IPS-NIHi7 (cell line): ENCODE results near the gene RASGRF1.

Source experiments
- DNase-seq: peaks from one replicate; pipeline ENCODE4 v3.0.0; 2012; ENCODE audit warnings: mixed read lengths; ENCODE audit errors: extremely low spot score

Gene RASGRF1

DNA sequence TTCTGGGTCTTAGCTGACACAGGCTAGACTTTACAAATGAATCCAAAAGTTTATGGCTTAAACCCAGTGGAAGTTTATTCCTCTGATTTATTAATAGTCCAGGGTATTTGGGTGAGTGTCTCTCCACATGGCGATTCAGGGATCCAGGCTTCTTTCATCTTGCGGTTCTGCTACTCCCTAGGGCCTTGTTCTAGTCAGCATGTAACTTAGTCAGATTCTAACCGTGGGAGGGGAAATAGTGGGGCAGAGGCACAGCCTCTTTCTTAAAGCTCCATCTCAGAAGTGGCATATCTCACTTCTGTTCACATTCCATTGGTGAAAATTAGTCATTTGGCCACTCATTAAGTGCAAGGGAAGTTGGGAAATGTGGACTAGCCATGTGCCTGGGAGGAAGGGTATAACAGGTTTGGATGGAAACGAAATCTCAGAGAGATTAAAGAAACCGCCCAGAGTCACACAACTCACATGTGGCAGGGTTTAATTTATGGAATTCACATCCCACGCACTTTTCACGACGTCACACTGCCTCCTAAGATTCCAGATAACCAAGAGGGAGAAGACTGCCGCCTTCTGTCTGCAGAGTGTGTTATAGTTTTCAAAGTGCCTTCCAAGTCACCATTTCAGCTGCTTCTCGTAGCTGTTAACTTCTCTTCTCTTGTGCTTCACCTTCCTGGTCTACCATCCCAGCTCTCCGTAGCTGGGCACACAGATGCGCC is 11.4 kb upstream of the RASGRF1 start:
- DNase-seq = no peak

- DNase-seq = no peak
Measured at GRCh38 chr15:79099692-79100091, 9.1 kb upstream of the RASGRF1 start.

DNA sequence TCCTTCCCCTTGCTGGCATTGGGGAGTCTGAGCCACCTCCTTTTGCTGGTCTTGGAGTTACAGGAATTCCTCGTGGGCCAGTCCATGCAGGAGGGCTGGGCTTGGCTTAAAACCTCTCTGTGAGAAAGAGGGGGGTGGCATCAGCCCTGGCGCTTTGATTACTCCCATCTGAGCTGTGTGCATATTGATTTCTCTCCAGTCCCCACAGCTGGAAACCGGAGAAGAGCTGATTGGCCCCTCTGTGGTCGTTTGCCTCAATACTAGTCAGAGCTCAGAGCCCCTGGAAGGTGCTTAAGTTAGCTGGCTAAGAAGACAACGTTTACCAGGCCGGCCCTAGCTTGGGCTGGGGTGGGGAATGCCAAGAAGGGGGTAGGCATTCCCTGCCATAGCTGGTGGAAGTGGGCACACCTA is 4.0 kb upstream of the RASGRF1 start:
- DNase-seq = no peak

GRCh38 chr15:79093352-79093935 is 2.9 kb upstream of the RASGRF1 start:
- no peak for DNase-seq

DNA sequence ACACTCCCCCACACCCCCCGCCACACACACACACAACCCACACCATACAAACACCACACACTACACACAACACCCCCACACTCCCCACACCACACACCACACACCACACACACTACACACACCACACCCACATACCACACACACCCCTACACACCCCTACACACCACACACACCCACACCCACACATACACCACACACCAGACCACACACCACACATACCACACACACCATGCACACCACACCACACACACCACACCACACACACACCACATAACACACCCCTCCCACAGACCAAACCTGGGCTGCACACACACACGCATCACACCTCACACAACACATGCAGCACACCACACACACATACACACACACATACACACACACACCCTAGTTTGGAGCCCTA is 1.8 kb upstream of the RASGRF1 start:
- no peak for DNase-seq

GRCh38 chr15:79091204-79091867 is 756 bp upstream of the RASGRF1 start:
- DNase-seq = peak; percentile 60

DNA sequence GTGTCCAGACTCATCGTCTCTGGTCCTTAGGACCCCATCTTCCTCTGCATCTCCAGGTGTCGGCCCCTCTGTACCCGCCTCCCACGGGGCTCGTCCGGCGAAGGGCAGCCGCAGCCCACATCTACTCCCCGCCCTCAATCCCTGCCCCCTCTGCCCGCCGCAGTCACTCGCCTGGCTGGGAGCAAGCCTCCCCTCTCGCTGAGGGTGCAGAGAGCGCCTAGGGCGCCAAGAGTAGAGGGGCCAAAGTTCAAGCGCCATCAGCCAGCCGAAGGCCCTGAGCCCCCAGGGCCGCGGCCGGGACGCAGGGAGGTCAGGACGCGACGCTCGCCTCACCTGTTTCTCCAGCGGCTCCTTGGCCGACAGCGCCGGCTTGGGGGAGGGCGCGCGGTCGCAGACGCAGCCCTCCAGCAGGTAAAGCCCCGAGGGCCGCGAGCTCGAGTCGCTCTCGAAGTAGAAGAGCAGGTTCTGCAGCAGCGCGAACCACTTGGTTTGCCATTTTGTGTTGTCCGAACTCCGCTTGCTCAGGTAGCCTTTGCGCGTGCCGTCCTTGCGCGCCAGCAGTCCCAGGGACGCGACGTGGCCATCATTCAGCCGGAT is 592 bp downstream of the RASGRF1 start:
- peak; percentile 42 for DNase-seq

DNA sequence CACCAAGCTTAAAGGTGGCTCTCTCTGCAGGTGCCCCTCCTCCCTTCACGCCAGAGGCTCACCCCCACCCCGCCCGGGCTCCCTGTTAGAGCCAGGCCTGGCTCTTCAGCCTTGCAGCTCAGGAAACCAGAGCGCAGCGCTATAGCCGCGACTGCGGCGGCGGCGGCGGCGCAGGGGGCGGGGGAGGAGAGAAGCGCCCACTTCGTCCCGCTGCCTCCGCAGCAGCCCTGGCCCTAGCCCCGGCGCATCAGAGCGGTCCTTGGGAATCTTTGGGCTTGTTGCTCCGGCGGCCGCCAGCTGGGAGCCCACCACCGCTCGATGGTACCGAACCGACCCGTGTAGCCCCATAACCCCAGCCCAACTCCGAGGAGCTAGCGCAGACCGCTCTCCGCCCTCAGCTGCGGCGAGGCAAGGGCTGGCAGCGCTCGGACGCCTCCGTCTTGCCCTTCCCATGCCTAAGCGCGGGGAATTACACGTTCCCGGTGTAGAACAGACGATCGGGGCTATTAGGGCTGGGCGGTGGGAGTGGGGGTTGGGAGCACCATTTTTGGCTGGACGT is 1.2 kb downstream of the RASGRF1 start:
- peak; percentile 78 for DNase-seq

- no peak for DNase-seq
Measured at GRCh38 chr15:79088426-79089205, 2.0 kb downstream of the RASGRF1 start.

DNA sequence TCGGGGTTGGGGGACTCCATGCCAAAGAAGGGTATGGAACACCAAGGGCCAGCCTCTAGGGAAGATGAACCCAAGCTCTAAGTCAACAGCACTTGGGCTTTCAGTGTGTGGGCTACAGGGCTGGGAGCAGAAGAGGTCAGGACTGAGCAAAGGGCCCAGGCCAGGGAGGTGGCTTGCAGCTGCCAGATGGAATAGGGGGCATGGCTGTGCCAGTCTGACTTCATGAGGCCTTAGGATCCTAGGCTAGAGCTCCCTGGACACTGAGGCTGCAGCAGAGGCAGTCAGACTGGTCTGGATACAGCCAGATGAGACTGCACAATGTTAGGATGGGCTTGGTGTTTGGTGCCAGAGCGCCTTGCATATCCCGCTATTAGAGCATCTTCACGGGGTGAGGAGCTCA is 3.8 kb downstream of the RASGRF1 start:
- DNase-seq = no peak

DNA sequence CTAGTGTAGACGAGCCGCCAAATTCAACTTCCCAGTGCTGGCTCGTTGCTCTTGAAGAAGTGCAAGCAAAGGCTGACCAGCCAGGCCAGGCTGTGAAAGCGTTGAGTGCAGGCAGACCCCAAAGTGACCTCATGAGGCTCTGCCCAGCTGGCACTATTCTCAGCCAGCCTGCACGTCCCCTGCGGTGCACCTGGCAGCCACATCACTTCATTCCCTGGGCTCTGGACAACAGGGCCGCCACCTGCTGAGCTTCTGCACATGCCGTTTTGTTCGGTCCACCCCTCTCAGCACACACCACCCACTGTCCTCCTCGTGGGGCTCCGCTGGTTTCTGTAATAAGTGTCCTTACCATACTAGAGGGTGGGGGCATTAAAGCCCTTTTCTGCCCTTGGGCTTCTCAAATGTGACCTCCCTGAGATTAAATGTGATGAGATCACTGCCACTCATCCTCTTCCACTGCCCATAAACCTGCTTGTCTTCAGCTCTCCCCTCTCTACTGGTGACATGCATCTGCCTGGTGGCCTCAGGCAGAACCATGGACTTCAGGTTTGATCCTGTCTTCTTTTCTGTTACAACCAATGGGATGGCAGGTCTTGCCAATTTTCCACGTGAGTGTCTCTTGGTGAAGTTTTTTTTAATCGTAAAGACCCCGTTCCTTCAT is 6.1 kb downstream of the RASGRF1 start:
- no peak for DNase-seq

DNA sequence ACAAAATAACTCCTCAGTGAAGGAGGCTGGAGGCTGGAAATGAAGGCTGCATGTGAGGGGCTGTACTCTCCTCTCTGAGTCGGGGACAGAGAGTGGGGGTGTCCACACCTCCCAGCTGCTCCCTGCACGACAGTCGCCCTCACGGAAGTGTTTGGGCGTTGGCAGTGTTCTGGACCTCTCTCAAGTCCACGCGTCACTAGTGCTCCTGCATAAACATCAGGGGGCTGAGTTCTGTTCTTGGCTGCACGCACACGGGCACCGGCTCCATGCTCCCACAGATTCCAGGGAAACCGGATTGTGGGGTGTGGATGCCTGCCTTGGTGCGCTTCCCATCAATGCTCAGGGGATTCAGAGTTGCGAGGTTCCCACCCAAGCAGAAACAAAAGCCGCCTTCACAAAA is 7.4 kb downstream of the RASGRF1 start:
- no peak for DNase-seq

GRCh38 chr15:79082363-79083070 is 8.1 kb downstream of the RASGRF1 start:
- DNase-seq = no peak

DNA sequence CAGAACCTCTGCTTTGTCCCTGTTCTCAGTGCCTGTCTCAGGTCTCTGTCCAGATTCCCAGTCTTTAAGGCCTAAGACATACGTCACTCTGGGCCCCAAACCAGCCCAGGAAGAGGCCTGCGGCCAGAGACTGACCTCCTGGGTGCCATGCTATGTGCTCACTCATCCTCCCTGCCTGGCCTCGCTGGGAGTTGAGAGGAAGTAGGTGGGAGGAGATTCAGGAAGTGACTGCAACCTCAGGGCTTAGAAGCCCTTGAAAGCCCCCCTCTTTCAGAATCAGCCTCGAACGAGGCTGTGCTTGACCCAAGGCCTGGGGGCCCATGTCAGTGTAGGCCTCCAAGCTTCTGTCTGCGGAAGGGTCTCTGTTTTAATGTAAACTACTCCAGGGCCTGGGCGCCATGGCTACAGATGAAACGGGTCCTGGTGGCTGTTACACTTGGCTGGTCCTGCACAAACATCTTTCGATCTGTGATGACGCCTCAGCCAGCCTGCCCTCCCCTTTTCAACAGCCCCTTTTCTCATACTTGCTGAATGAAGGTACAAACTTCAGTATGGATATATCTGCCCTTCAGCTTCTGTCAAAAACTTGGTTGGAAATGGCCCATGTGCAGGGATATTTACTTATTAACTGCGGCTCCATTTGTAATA is 11.7 kb downstream of the RASGRF1 start:
- DNase-seq = no peak

GRCh38 chr15:79078003-79078402 is 12.6 kb downstream of the RASGRF1 start:
- DNase-seq = no peak

- no peak for DNase-seq
Measured at GRCh38 chr15:79076661-79077060, 13.9 kb downstream of the RASGRF1 start.

DNA sequence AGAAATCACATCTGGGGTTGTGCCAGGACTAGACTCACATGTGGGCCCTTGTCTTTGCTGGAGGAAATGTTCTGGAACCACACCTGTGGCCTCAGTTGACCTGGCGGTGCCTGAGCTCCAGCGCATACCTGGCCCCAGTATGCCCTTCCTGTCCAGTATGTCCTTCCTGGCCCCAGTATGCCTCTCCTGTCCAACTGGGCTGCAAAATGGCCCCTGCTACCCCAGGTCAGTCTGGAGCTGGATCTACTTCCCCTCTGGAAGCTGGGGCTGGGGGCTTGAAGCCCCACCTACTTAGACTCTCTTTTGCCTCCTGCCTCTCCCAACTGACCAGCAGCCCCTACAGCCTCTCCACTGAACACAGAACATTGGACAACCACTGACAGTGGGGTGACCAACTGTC is 15.3 kb downstream of the RASGRF1 start:
- no peak for DNase-seq

- no peak for DNase-seq
Measured at GRCh38 chr15:79073336-79073735, 17.2 kb downstream of the RASGRF1 start.

GRCh38 chr15:79071901-79072300 is 18.7 kb downstream of the RASGRF1 start:
- DNase-seq = no peak

GRCh38 chr15:79068790-79069189 is 21.8 kb downstream of the RASGRF1 start:
- DNase-seq = no peak
